GM23338 (cell line): ENCODE results near the gene NDUFS2. TPM values are rescaled to one million over a fixed set of nuclear protein-coding genes. Genes with fewer than 3 reads are reported as not detected.

Experiments
- CREB1 ChIP-seq: fragments of 250-450 bp; sonication (Bioruptor Pico); IDR thresholded peaks from 2 replicates; pipeline ENCODE4 v1.5.0; 2020; ENCODE audit warnings: low read depth, mild to moderate bottlenecking, moderate library complexity
- ETS1 ChIP-seq: IDR thresholded peaks from 2 replicates; pipeline ENCODE4 v1.6.1; 2016; ENCODE audit warnings: antibody characterized with exemption
- JUNB ChIP-seq: IDR thresholded peaks from one replicate; pipeline ENCODE4 v1.6.1; 2016; ENCODE audit warnings: antibody characterized with exemption; ENCODE audit not compliant: unreplicated experiment
- NANOG ChIP-seq: IDR thresholded peaks from 2 replicates; pipeline ENCODE4 v1.6.1; 2016; ENCODE audit warnings: antibody characterized with exemption, borderline replicate concordance
- POLR2AphosphoS5 ChIP-seq: IDR thresholded peaks from 2 replicates; pipeline ENCODE4 v1.6.1; 2016; ENCODE audit warnings: antibody characterized with exemption, low read depth
- REST ChIP-seq: IDR thresholded peaks from one replicate; pipeline ENCODE4 v1.6.1; 2018; ENCODE audit warnings: antibody characterized with exemption; ENCODE audit not compliant: unreplicated experiment
- ZNF114 ChIP-seq: fragments of 250-450 bp; sonication (Bioruptor Pico); IDR thresholded peaks from 2 replicates; pipeline ENCODE4 v1.5.0; 2020; ENCODE audit warnings: mild to moderate bottlenecking, moderate library complexity
- ZNF462 ChIP-seq: fragments of 250-450 bp; sonication (Bioruptor Pico); IDR thresholded peaks from 2 replicates; pipeline ENCODE4 v1.5.0; 2020; ENCODE audit warnings: mild to moderate bottlenecking, moderate library complexity
- polyA plus RNA-seq: library from polyadenylated mRNA; unstranded; fragments of >200 nt; fragmentation: Nextera tagmentation; extraction: Ambion mirVana; gene quantifications from 2 replicates; pipeline ENCODE4 v1.2.1, GENCODE V29; 2016
- total RNA-seq: library from RNA; depleted of rRNA; stranded (reverse); fragments of >200 nt; shearing (Covaris generic); gene quantifications from 2 replicates; pipeline ENCODE4 v1.2.3, GENCODE V29; 2014

The NDUFS2 gene
- total and polyA plus RNA-seq, 2 experiments from 2014 or later = 56.7 to 131 TPM

- TF ChIP-seq ZNF462 (CRISPR knock-in tag) (no peak), POLR2AphosphoS5 (peak; percentile 97), NANOG (no peak), ZNF114 (CRISPR knock-in tag) (no peak), REST (no peak), ETS1 (peak; percentile 72), JUNB (no peak), CREB1 (CRISPR knock-in tag) (peak; percentile 88)
Observed at GRCh38 chr1:161177112-161177935, 24.8 kb upstream of the NDUFS2 start, which contains the start of gene B4GALT3 (continued).
